Stomach smooth muscle (tissue), 2 donors: ENCODE results near the gene CHST9.

ENCODE experiments used
- H3K27ac ChIP-seq: one replicate; pipeline ENCODE4 v1.7.0; 2013; ENCODE audit warnings: mild to moderate bottlenecking, low read length, inconsistent platforms
- H3K27me3 ChIP-seq, 2 donors: one replicate each; pipeline ENCODE4 v1.7.0; 2013; ENCODE audit warnings: low read length in 2 of 2; ENCODE audit not compliant: insufficient read depth in 2 of 2, control insufficient read depth in 1 of 2
- H3K36me3 ChIP-seq, 2 donors: one replicate each; pipeline ENCODE4 v1.7.0; 2013; ENCODE audit warnings: low read length in 2 of 2; ENCODE audit not compliant: control insufficient read depth in 2 of 2, insufficient read depth in 2 of 2
- H3K4me1 ChIP-seq: one replicate; pipeline ENCODE4 v1.7.0; 2013; ENCODE audit warnings: low read length; ENCODE audit not compliant: control insufficient read depth, insufficient read depth
- H3K4me3 ChIP-seq, 2 donors: one replicate each; pipeline ENCODE4 v1.7.0; 2013; ENCODE audit warnings: low read length in 2 of 2
- H3K9ac ChIP-seq, 2 donors: one replicate each; pipeline ENCODE4 v1.7.0; 2013; ENCODE audit warnings: low read length in 2 of 2, mild to moderate bottlenecking in 1 of 2
- H3K9me3 ChIP-seq, 2 donors: one replicate each; pipeline ENCODE4 v1.7.0; 2013; ENCODE audit warnings: low read length in 2 of 2; ENCODE audit not compliant: control insufficient read depth in 2 of 2
- donor health status: healthy.
- donor health status: Pancreatic carcinoma.

The CHST9 gene

DNA sequence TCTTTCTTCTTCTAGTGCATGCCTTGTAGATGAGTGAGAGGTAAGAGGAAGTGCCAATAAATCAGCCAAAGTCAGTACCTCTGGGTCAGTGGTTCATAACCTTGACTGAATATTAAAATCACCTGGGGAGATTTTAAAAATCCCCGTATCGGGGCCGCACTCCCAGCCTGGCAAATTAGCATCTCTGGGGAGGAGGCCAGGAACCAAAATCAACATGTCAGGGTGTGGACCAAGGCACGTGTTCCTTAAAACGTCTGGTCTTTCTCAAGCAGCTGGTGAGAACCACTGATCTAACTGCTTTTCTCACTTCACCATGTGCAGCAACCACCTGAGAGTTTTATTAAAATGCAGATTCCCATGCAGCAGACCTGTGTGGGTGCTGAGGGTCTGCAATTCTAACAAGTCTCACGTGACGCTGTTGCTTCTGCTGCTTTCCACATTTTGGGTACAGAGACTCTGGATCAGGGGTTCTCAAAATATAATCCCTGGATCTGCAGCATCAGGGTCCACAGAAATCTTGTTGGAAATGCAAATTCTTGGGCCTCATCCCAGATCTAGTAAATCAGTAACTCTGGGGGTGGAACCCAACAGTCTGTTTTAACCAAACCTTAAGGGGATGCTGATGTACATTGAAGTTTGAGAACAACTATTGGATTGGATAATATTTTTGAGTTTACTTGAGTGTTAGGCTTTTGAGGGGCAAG is 49.5 kb downstream of the CHST9 start:
- H3K4me1 ChIP-seq: no peaks in the 10 kb centered on the region
- no peak overlapping the region for H3K27ac ChIP-seq
- H3K36me3 ChIP-seq: no peaks in the 10 kb centered on the region
- no peaks in the 10 kb centered on the region for H3K9me3 ChIP-seq
- H3K27me3 ChIP-seq: peaks cover 0 to 2% of the 10 kb centered on the region in 2 donors
- no peak overlapping the region for H3K4me3 ChIP-seq
- H3K9ac ChIP-seq: no peak overlapping the region

DNA sequence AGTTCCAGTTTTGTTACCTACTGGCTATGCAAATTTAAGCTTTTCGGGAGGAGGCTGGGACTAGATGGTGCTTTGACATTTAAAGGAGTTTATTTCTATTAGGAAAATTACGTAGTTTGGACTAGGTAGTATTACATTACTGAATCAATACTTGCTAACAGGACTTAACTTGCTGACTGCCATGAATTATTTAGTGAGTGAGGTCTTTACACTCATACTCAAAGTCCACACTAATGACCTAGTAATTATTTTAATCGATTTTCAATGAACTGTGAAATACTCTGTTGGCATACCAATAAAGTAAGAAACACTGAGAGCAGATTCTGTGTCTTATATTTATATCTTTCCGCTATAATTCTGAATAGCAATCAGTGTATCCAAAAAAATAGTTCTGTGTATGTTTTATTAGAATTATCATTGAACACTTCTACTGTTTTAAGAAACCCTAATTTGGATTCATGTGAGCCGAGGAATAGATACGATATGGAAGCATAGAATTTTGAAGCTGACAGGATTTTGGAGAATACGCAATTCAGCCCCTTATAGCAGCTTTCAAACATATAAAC is 55.0 kb downstream of the CHST9 start:
- H3K36me3 ChIP-seq: no peaks in the 10 kb centered on the region
- H3K27ac ChIP-seq: no peak overlapping the region
- no peak overlapping the region for H3K9ac ChIP-seq
- H3K27me3 ChIP-seq: peaks cover 0 to 5% of the 10 kb centered on the region in 2 donors
- no peaks in the 10 kb centered on the region for H3K9me3 ChIP-seq
- H3K4me1 ChIP-seq: no peaks in the 10 kb centered on the region
- H3K4me3 ChIP-seq: no peak overlapping the region

DNA sequence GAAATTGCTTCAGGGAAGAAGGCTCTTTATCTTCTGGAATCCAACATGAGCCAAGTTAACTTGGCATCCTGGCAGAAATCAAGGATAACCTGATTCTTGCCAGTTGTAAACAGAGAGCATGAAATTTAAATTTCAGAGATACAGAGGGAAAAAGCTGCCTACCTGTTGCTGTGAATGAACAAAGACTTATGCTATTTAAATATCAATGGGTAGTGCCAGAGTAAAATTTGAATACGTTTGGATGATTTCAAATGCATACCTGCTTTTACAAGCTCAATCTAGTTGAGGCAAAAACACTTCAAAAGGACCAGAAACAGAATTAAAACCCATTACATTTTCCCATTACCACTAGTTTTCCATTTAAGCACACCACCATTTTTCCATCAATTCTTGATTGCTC is 60.9 kb downstream of the CHST9 start:
- Histone ChIP-seq H3K27me3 (peaks cover 0 to 2% of the 10 kb centered on the region in 2 donors), H3K4me3 (no peak overlapping the region), H3K4me1 (no peaks in the 10 kb centered on the region), H3K27ac (no peak overlapping the region), H3K36me3 (no peaks in the 10 kb centered on the region), H3K9ac (no peak overlapping the region), H3K9me3 (no peaks in the 10 kb centered on the region)

DNA sequence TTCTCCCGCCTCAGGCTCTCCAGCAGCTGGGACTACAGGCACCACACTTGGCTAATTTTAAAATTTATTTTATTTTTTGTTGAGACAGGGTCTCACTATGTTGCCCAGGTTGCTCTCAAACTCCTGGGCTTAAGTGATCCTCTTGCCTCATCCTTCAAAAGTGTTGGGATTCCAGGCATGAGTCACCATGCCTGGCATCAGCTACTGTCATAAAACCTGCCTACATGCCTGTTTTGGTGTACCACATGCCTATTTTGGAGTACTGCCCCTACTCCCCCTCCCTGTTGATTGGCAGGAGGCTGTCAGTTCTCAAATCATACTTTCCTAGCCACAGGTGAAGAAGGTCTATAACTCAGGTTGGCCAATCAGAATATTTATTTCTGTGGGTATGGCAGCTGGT is 64.0 kb downstream of the CHST9 start:
- Histone ChIP-seq H3K4me3 (no peak overlapping the region), H3K36me3 (no peaks in the 10 kb centered on the region), H3K27me3 (no peaks in the 10 kb centered on the region), H3K9ac (no peak overlapping the region), H3K4me1 (no peaks in the 10 kb centered on the region), H3K27ac (no peak overlapping the region), H3K9me3 (no peaks in the 10 kb centered on the region)

DNA sequence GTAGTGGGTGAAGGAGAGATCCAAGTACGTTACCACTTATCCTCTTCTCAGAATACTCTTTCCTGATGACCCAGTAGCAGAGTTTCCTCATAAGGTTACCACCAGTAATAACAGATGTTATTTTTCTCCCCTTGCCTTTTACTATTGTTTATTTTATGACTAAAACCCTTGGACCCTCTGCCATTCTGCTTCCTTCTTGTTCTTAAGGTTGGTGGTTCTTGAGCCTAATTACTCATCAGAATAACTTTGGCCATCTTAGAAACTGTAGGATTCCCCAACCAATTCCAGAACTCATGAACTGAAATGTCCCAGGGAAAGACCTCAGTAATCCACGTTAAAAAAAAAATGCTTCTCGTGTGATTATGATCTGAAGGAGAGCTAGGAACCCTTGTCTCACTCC is 64.9 kb downstream of the CHST9 start:
- no peak overlapping the region for H3K9ac ChIP-seq

DNA sequence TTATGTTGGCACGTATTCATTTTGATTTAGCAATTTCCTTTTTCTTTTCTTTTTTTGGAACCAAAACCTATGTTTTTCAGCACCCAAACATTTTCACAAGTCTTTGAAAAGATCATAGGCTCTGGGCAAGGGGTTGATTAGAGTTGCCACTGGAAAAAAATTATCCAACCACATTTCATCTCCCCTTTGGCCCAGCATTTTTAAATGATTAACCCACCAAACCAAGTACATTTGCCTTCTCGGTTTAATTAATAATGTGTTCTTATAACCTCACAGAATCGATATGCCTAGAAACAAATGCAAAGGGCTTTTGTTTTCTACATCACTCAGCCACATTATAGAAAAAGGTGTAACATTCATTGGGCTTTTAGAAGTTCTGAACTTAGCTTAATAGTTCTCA is 66.1 kb downstream of the CHST9 start:
- no peaks in the 10 kb centered on the region for H3K4me1 ChIP-seq
- no peaks in the 10 kb centered on the region for H3K9me3 ChIP-seq
- no peak overlapping the region for H3K27ac ChIP-seq
- no peaks in the 10 kb centered on the region for H3K36me3 ChIP-seq
- H3K4me3 ChIP-seq: no peak overlapping the region
- no peak overlapping the region for H3K9ac ChIP-seq
- H3K27me3 ChIP-seq: no peaks in the 10 kb centered on the region

More for the DNA sequence above, 64.9 kb downstream of the CHST9 start:
- Histone ChIP-seq H3K36me3 (no peaks in the 10 kb centered on the region), H3K4me1 (no peaks in the 10 kb centered on the region), H3K9me3 (no peaks in the 10 kb centered on the region), H3K4me3 (no peak overlapping the region), H3K27ac (no peak overlapping the region), H3K27me3 (no peaks in the 10 kb centered on the region)

DNA sequence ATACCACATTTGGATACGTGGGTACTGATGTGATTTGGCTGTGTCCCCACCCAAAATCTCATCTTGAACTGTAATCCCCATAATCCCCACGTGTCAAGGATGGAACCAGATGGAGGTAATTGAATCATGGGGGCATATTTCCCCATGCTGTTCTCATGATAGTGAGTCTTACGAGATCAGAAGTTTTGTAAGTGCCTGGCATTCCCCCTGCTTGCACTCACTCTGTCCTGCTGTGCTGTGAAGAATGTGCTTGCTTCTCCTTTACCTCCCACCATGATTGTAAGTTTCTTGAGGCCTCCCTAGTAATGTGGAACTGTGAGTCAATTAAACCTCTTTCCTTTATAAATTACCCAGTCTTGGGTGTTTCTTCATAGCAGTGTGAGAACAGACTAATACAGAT is 70.3 kb downstream of the CHST9 start:
- Histone ChIP-seq H3K36me3 (no peaks in the 10 kb centered on the region), H3K4me1 (no peaks in the 10 kb centered on the region), H3K4me3 (no peak overlapping the region), H3K27ac (no peak overlapping the region), H3K9ac (no peak overlapping the region), H3K27me3 (no peaks in the 10 kb centered on the region), H3K9me3 (no peaks in the 10 kb centered on the region)

DNA sequence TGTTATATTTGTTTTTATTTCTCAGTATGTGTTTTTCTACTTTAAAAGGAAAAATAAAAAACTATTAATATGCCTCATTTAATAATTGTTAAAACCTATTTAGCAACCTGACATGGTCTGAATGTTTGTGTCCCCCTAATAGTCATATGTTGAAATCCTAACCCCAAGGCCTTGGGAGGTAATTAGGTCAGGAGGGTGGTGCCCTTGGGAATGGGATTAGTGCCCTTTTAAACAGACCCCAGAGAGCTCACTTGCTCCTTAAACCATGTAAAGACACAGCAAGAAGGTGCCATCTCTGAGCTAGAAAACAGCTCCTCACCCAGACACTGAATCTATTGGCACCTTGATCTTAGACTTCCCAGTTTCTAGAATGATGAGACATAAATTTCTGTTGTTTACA is 71.8 kb downstream of the CHST9 start:
- H3K9me3 ChIP-seq: no peaks in the 10 kb centered on the region
- no peak overlapping the region for H3K4me3 ChIP-seq
- no peaks in the 10 kb centered on the region for H3K36me3 ChIP-seq
- no peak overlapping the region for H3K27ac ChIP-seq
- H3K9ac ChIP-seq: no peak overlapping the region
- no peaks in the 10 kb centered on the region for H3K4me1 ChIP-seq
- H3K27me3 ChIP-seq: no peaks in the 10 kb centered on the region

DNA sequence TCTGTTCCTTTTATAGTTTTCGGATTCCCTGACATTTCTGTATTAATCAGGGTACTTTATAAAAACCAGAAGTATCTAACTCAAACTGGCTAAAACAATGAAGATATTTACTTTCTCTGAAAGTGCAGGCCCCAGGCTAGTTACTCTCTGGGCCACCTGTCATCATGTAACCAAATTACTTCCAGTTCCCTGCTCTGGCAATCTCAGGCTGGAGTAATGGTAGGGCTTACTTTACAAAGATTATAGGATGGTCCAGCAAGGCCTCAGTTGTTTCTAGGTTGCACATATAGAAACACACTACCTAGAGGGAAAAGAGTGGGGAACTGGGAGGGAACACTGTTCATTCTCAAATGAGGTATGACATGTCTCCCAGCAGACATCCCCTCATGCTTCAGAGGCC is 74.8 kb downstream of the CHST9 start:
- Histone ChIP-seq H3K4me1 (no peaks in the 10 kb centered on the region), H3K36me3 (no peaks in the 10 kb centered on the region), H3K9me3 (no peaks in the 10 kb centered on the region), H3K27me3 (no peaks in the 10 kb centered on the region), H3K27ac (no peak overlapping the region), H3K4me3 (no peak overlapping the region), H3K9ac (no peak overlapping the region)

DNA sequence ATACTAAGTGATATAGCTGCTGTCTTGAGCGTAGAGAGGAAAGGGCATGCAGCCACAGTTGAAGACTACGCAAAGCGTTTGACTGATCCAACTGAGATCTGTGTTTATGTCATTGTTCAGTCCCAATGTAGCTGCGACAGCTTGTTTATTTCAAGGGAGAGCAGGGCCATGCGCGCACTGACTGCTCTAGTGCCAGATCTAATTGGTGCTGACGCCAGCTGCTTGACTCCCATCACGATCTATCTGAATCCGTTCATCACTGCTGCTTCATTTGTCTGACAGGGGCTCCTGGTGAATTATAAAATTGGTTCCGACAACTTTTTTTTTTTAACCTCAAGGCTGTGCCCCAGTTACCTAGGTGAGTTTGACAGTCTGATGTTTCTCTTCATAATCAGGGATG is 75.7 kb downstream of the CHST9 start:
- no peak overlapping the region for H3K4me3 ChIP-seq
- H3K9ac ChIP-seq: no peak overlapping the region
- H3K27ac ChIP-seq: no peak overlapping the region
- no peaks in the 10 kb centered on the region for H3K9me3 ChIP-seq
- no peaks in the 10 kb centered on the region for H3K27me3 ChIP-seq
- no peaks in the 10 kb centered on the region for H3K36me3 ChIP-seq
- H3K4me1 ChIP-seq: no peaks in the 10 kb centered on the region

DNA sequence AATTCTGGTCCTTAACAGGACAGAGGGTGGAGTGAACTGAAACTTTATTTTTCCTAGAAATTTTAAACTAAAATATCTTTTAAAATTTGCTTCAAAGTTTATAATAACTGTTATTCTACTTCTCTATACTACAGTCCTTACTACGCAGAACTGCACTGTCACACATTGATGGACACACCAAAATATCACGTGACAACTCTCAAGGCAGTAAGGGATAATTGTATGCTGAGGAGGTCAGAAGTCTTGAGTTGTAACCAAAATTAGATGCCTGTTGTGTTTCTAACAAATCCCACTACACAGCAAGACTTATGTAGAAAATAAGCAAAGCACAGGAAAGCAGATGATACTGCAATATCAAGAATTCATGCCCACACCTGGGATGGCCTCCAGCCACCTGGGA is 76.3 kb downstream of the CHST9 start:
- Histone ChIP-seq H3K27me3 (no peaks in the 10 kb centered on the region), H3K36me3 (no peaks in the 10 kb centered on the region), H3K27ac (no peak overlapping the region), H3K9ac (no peak overlapping the region), H3K9me3 (no peaks in the 10 kb centered on the region), H3K4me1 (no peaks in the 10 kb centered on the region), H3K4me3 (no peak overlapping the region)
